A549 (cell line): Measurements from ENCODE around the gene OOSP2. TPM values are rescaled to one million over a fixed set of nuclear protein-coding genes. Genes with fewer than 3 reads are reported as not detected.
A peak's percentile ranks its signal among the peaks of the same experiment; 100 is the strongest.

Experiments
- ATAC-seq, 2 experiments: fragments of 200-7000 bp in 1 of 2; fragments of >200 bp in 1 of 2; cut with Nextera tagmentation in 1 of 2; cut with Tn5 transposase in 1 of 2; 3 replicates each; pipeline versions ENCODE4 v1.8.0 to v1.9.1; 2018 to 2020; ENCODE audit warnings: mild to moderate bottlenecking in 1 of 2, moderate library complexity in 1 of 2
- CTCF ChIA-PET: fragments of 300-600 bp; sonication (Branson Sonifier 250); formaldehyde crosslinking; extraction: SDS; loops from one replicate; lab custom pipeline; 2021; ENCODE audit warnings: antibody characterized with exemption, inconsistent platforms; lab: Yijun Ruan, JAX
- POLR2A ChIA-PET: fragments of 350-600 bp; formaldehyde crosslinking; extraction: SDS; loops from one replicate; lab custom pipeline; 2021; ENCODE audit warnings: antibody characterized with exemption, inconsistent platforms; lab: Yijun Ruan, JAX
- DNase-seq, 2 experiments: peaks; one replicate each; pipeline versions ENCODE4 v3.0.0 to v3.0.0-alpha.2; 2011 to 2016; ENCODE audit warnings: low read depth in 1 of 2, low spot score in 1 of 2
- FAIRE-seq: peaks from 2 replicates; lab custom pipeline; 2011; peaks lifted over from hg19 to GRCh38; lab: Jason Lieb, UNC
- H3K27ac ChIP-seq, 2 experiments: fragments of >200 bp; sonication (Bioruptor Twin); formaldehyde crosslinking; 3 replicates each; pipeline ENCODE4 v1.5.1; 2016 to 2017
- H3K4me1 ChIP-seq: fragments of >200 bp; sonication (Bioruptor Twin); formaldehyde crosslinking; 3 replicates; pipeline ENCODE4 v1.6.1; 2016
- H3K4me2 ChIP-seq: fragments of >200 bp; sonication (Bioruptor Twin); formaldehyde crosslinking; 3 replicates; pipeline ENCODE4 v1.6.1; 2016
- H3K4me3 ChIP-seq: fragments of >200 bp; sonication (Bioruptor Twin); formaldehyde crosslinking; 3 replicates; pipeline ENCODE4 v1.5.1; 2016
- H3K9me3 ChIP-seq: fragments of >200 bp; sonication (Bioruptor Twin); formaldehyde crosslinking; 3 replicates; pipeline ENCODE4 v1.6.1; 2016
- ATOH8 ChIP-seq: fragments of 250-450 bp; sonication (Bioruptor Pico); IDR thresholded peaks from 2 replicates; pipeline ENCODE4 v1.5.0; 2020; ENCODE audit warnings: low read depth, mild to moderate bottlenecking, moderate library complexity
- BCL3 ChIP-seq: fragments of >200 bp; sonication (Bioruptor Twin); formaldehyde crosslinking; IDR thresholded peaks from 3 replicates; pipeline ENCODE4 v1.6.1; 2016
- BHLHE40 ChIP-seq: IDR thresholded peaks from 2 replicates; pipeline ENCODE4 v1.6.1; 2012; ENCODE audit warnings: low read depth, low read length, inconsistent platforms
- CBX2 ChIP-seq: fragments of 200-600 bp; sonication (generic); IDR thresholded peaks from 2 replicates; pipeline ENCODE4 v1.6.1; 2016; ENCODE audit warnings: low read depth, mild to moderate bottlenecking, borderline replicate concordance
- CBX8 ChIP-seq: fragments of 200-600 bp; sonication (generic); IDR thresholded peaks from 2 replicates; pipeline ENCODE4 v1.6.1; 2016
- E2F6 ChIP-seq: IDR thresholded peaks from 2 replicates; pipeline ENCODE4 v1.6.1; 2012; ENCODE audit warnings: low read depth, borderline replicate concordance
- EHF ChIP-seq: fragments of 250-450 bp; sonication (Bioruptor Pico); IDR thresholded peaks from 2 replicates; pipeline ENCODE4 v1.5.0; 2020; ENCODE audit warnings: mild to moderate bottlenecking
- HMGXB4 ChIP-seq: fragments of 250-450 bp; sonication (Bioruptor Pico); IDR thresholded peaks from 2 replicates; pipeline ENCODE4 v1.5.0; 2021; ENCODE audit warnings: mild to moderate bottlenecking, moderate library complexity, borderline replicate concordance
- HOXB13 ChIP-seq: fragments of 250-450 bp; sonication (Bioruptor Pico); IDR thresholded peaks from 2 replicates; pipeline ENCODE4 v1.5.0; 2020; ENCODE audit warnings: low read depth, mild to moderate bottlenecking, moderate library complexity
- HOXB5 ChIP-seq: fragments of 250-450 bp; sonication (Bioruptor Pico); IDR thresholded peaks from 2 replicates; pipeline ENCODE4 v1.5.0; 2020; ENCODE audit warnings: mild to moderate bottlenecking, moderate library complexity
- MAX ChIP-seq: IDR thresholded peaks from 2 replicates; pipeline ENCODE4 v1.6.1; 2012
- PHF8 ChIP-seq: fragments of 200-600 bp; sonication (generic); IDR thresholded peaks from 2 replicates; pipeline ENCODE4 v1.6.1; 2016; ENCODE audit warnings: low read depth, mild to moderate bottlenecking, antibody characterized with exemption, moderate library complexity, borderline replicate concordance
- POLR2A ChIP-seq: IDR thresholded peaks from 2 replicates; pipeline ENCODE4 v1.6.1; 2012; ENCODE audit warnings: mild to moderate bottlenecking, low read length
- RAD21 ChIP-seq, 2 experiments: fragments of >200 bp in 1 of 2; sonication (Bioruptor Twin) in 1 of 2; formaldehyde crosslinking in 1 of 2; IDR thresholded peaks in 1 of 2; conservative IDR thresholded peaks in 1 of 2; 2 replicates in 1 of 2; 3 replicates in 1 of 2; pipeline ENCODE4 v1.6.1; 2012 to 2018; ENCODE audit warnings: inconsistent platforms in 1 of 2
- RFX5 ChIP-seq: fragments of 450-650 bp; IDR thresholded peaks from 2 replicates; pipeline ENCODE4 v1.7.1; 2014; ENCODE audit warnings: antibody characterized with exemption, mild to moderate bottlenecking, moderate library complexity
- USF2 ChIP-seq: fragments of 450-650 bp; IDR thresholded peaks from 2 replicates; pipeline ENCODE4 v1.6.1; 2014; ENCODE audit warnings: antibody characterized with exemption
- WGBS: methylation state at CpG from one replicate; pipeline ENCODE4 v1.1.6; 2017; ENCODE audit errors: missing lambda C conversion rate; 5-methylcytosine and 5-hydroxymethylcytosine counted together
- polyA minus RNA-seq: library from RNA; depleted of rRNA, polyadenylated mRNA; stranded (reverse); fragments of >200 nt; gene quantifications from 2 replicates; pipeline ENCODE4 v1.2.3, GENCODE V29; 2011; rRNA and poly(A)+ RNA removed
- polyA plus RNA-seq, 4 experiments: library from polyadenylated mRNA; depleted of rRNA in 3 of 4; stranded (reverse); fragments of >200 nt; fragmentation: RNase III in 1 of 4; extraction: RNeasy Plus Mini Kit Qiagen cat#74134 plus additional on column Dnase treatment in 1 of 4; gene quantifications; 2 replicates in 3 of 4; 3 replicates in 1 of 4; pipeline ENCODE4 v1.2.3, GENCODE V29; 2011 to 2017

Gene OOSP2
- polyA plus RNA-seq (2011; rRNA removed) (not detected in 2 replicates), polyA plus RNA-seq (2017; fragmentation: RNase III; extraction: RNeasy Plus Mini Kit Qiagen cat#74134 plus additional on column Dnase treatment) (not detected in 3 replicates), polyA minus RNA-seq (not detected in 2 replicates)
- polyA plus RNA-seq (2012; cell fraction: cytosol; rRNA removed): not detected in 2 replicates
- polyA plus RNA-seq (2012; cell fraction: nucleus; rRNA removed): not detected in 2 replicates

GRCh38 chr11:60040109-60040508 is at the start of gene OOSP2:
Gene OOSP2, plus strand, starts transcription at chr11:60040409. Its CDS starts 51 bp downstream, at chr11:60040460.
- CTCF ChIA-PET: no interaction called here
- H3K4me1 ChIP-seq: no peaks in the 10 kb centered on the region
- FAIRE-seq: no peak
- DNase-seq: no peak
- H3K4me3 ChIP-seq: no peak within 1 kb of the TSS
- WGBS: 25% methylated on average over 8 of the region's 8 CpGs
- ATAC-seq: no peak
- no peak for TF ChIP-seq HOXB13 (CRISPR knock-in tag)
- no peak for TF ChIP-seq EHF (CRISPR knock-in tag)
- no peak for TF ChIP-seq HOXB5
- no peak for TF ChIP-seq CBX2
- no peak for TF ChIP-seq BHLHE40
- no peak within 1 kb of the TSS for H3K4me2 ChIP-seq
- no peak within 1 kb of the TSS for H3K27ac ChIP-seq
- H3K9me3 ChIP-seq: no peaks in the 10 kb centered on the region
- POLR2A ChIA-PET: no interaction called here

GRCh38 chr11:59990421-59990820 is 49.8 kb upstream of the OOSP2 start:
- FAIRE-seq: no peak
- Histone ChIP-seq H3K4me3 (no peak overlapping the region), H3K4me1 (no peaks in the 10 kb centered on the region), H3K9me3 (no peaks in the 10 kb centered on the region), H3K4me2 (no peak overlapping the region), H3K27ac (no peak overlapping the region)
- ATAC-seq: no peak
- ChIA-PET CTCF (no interaction called here), POLR2A (no interaction called here)
- WGBS: 0% methylated on average over 1 of the region's 1 CpG
- DNase-seq: no peak
- TF ChIP-seq USF2 (no peak), RFX5 (no peak), PHF8 (no peak), MAX (no peak), ATOH8 (CRISPR knock-in tag) (no peak), HMGXB4 (CRISPR knock-in tag) (no peak), RAD21 (conservative IDR thresholded peaks at IDR 0.05 in 1 of 2, IDR thresholded peaks at IDR 0.05 in 1 of 2) (no peak), CBX2 (no peak), HOXB5 (no peak), BCL3 (no peak), E2F6 (no peak), POLR2A (no peak)

- H3K9me3 ChIP-seq: no peaks in the 10 kb centered on the region
- ATAC-seq (no peak), DNase-seq (no peak), FAIRE-seq (peak; percentile 79)
- ChIA-PET CTCF (interaction anchor here (1.1 kb wide), 1 partner anchor 20 kb away, joined by 3 read pairs; no protein-coding TSS in a partner anchor), POLR2A (no interaction called here)
- H3K27ac ChIP-seq: no peak overlapping the region
- WGBS: 1% methylated on average over 5 of the region's 5 CpGs
- H3K4me3 ChIP-seq: no peak overlapping the region
- no peaks in the 10 kb centered on the region for H3K4me1 ChIP-seq
- H3K4me2 ChIP-seq: no peak overlapping the region
- no peak for TF ChIP-seq CBX8
- no peak for TF ChIP-seq E2F6
Observed at GRCh38 chr11:59992425-59992824, 47.8 kb upstream of the OOSP2 start.
